HepG2 (cell line): Measurements from ENCODE around the gene RNASE8. TPM values are rescaled to one million over a fixed set of nuclear protein-coding genes. Genes with fewer than 3 reads are reported as not detected.
A peak's percentile ranks its signal among the peaks of the same experiment; 100 is the strongest.

ENCODE experiments used
- HHEX ChIP-seq: IDR thresholded peaks from 2 replicates; pipeline ENCODE4 v1.6.1; 2016; ENCODE audit warnings: control low read depth
- HMG20A ChIP-seq: IDR thresholded peaks from 2 replicates; pipeline ENCODE4 v1.6.1; 2016; ENCODE audit warnings: borderline replicate concordance
- JUN ChIP-seq: sonication (generic); formaldehyde crosslinking; IDR thresholded peaks from 2 replicates; pipeline ENCODE4 v1.4.0; 2020; ENCODE audit warnings: mild to moderate bottlenecking, missing genetic modification reagents
- MTA1 ChIP-seq: sonication (generic); formaldehyde crosslinking; IDR thresholded peaks from 2 replicates; pipeline ENCODE4 v1.4.0; 2020; ENCODE audit warnings: missing genetic modification reagents, mild to moderate bottlenecking, borderline replicate concordance
- MTF1 ChIP-seq: sonication (generic); formaldehyde crosslinking; IDR thresholded peaks from 2 replicates; pipeline ENCODE4 v1.5.0; 2020; ENCODE audit warnings: missing genetic modification reagents
- NBN ChIP-seq: fragments of 450-650 bp; conservative IDR thresholded peaks from 2 replicates; pipeline ENCODE4 v1.6.1; 2017
- ZNF33B ChIP-seq: sonication (generic); formaldehyde crosslinking; IDR thresholded peaks from 2 replicates; pipeline ENCODE4 v1.5.1; 2020; ENCODE audit warnings: mild to moderate bottlenecking, missing genetic modification reagents
- ZNF343 ChIP-seq: sonication (generic); formaldehyde crosslinking; IDR thresholded peaks from 2 replicates; pipeline ENCODE4 v1.4.0; 2020; ENCODE audit warnings: mild to moderate bottlenecking, missing genetic modification reagents
- ZNF567 ChIP-seq: sonication (generic); formaldehyde crosslinking; IDR thresholded peaks from 2 replicates; pipeline ENCODE4 v1.8.1; 2023; ENCODE audit warnings: mild to moderate bottlenecking, missing genetic modification reagents, borderline replicate concordance
- ZSCAN31 ChIP-seq: sonication (generic); formaldehyde crosslinking; IDR thresholded peaks from 2 replicates; pipeline ENCODE4 v1.5.0; 2020; ENCODE audit warnings: low read depth, mild to moderate bottlenecking, missing genetic modification reagents
- polyA plus RNA-seq, 8 experiments: library from polyadenylated mRNA; depleted of rRNA in 3 of 8; stranded (reverse) in 7 of 8; unstranded in 1 of 8; fragments of >200 nt; fragmentation: Illumina TruSeq in 4 of 8; extraction: Trizol in 4 of 8; gene quantifications; 2 replicates each; pipeline versions ENCODE4 v1.2.1 to v1.2.3, GENCODE V29; 2011 to 2016; ENCODE audit warnings: low read depth in 4 of 8, missing spikeins in 1 of 8, mixed read lengths in 1 of 8; ENCODE audit not compliant: insufficient read depth in 1 of 8
- total RNA-seq, 5 experiments: library from RNA; depleted of rRNA; stranded (reverse); fragments of >200 nt; fragmentation: Illumina TruSeq; extraction: Trizol; gene quantifications; 2 replicates each; pipeline ENCODE4 v1.2.3, GENCODE V29; 2016; ENCODE audit warnings: low read depth in 1 of 5
- TF ChIP-seq, protein P1 (sequence below): sonication (generic); formaldehyde crosslinking; IDR thresholded peaks from 2 replicates; pipeline ENCODE4; 2020; ENCODE audit warnings: missing genetic modification reagents, mild to moderate bottlenecking, borderline replicate concordance
- TF ChIP-seq, protein P2 (sequence below): sonication (generic); formaldehyde crosslinking; IDR thresholded peaks from 2 replicates; pipeline ENCODE4 v1.4.0; 2020; ENCODE audit warnings: mild to moderate bottlenecking, missing genetic modification reagents
- TF ChIP-seq, protein P3 (sequence below): sonication (generic); formaldehyde crosslinking; IDR thresholded peaks from 2 replicates; pipeline ENCODE4 v1.4.0; 2020; ENCODE audit warnings: missing genetic modification reagents, low read depth, mild to moderate bottlenecking, borderline replicate concordance
- TF ChIP-seq, protein P4 (sequence below): sonication (generic); formaldehyde crosslinking; IDR thresholded peaks from 2 replicates; pipeline ENCODE4 v1.4.0; 2020; ENCODE audit warnings: missing genetic modification reagents
- TF ChIP-seq, protein P5 (sequence below): sonication (generic); formaldehyde crosslinking; IDR thresholded peaks from 2 replicates; pipeline ENCODE4 v1.5.0; 2020; ENCODE audit warnings: mild to moderate bottlenecking, missing genetic modification reagents, moderate library complexity

The RNASE8 gene
- total and polyA plus RNA-seq, 2 of the 13 experiments (the other 11 are each of a cell fraction or from before 2014, with no cell fraction given), result not detected

DNA sequence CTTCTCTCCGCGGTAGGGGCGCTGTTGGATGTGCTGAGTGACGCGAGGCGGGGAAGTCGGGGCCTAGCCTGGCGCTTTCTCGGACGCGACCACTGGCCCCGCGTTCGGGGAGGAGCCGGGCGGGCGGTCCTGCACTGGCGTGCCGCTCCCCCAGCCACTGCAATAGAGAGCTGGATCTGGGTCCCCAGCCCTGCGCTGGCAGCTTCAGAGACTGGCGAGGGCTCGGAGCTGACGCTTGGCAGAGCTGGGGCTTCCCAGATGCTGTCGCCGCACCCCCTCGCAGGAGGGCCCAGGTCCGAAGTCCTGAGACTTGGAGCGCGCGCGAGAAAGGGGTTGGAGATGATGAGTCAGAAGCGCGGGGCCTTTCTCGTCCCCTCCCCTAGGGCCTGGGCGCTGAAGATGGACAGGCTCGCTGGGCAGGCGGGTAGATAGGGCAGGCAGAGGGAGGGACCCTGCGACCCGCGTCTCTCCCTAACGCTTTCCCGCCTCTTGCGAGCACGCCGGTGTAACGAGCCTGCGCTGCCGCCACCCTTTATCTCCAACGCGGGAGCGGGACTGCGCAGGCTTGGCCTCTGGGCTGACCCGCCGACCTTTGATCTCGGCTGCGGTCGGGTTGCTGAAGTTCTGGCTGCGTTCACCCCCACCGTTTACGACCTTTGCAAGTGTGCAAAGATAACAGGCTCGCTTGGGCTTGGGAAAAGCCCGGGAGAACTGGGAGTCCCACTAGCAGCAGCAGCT, 46.3 kb downstream of the RNASE8 start (continued):
- TF ChIP-seq, protein P1, sequence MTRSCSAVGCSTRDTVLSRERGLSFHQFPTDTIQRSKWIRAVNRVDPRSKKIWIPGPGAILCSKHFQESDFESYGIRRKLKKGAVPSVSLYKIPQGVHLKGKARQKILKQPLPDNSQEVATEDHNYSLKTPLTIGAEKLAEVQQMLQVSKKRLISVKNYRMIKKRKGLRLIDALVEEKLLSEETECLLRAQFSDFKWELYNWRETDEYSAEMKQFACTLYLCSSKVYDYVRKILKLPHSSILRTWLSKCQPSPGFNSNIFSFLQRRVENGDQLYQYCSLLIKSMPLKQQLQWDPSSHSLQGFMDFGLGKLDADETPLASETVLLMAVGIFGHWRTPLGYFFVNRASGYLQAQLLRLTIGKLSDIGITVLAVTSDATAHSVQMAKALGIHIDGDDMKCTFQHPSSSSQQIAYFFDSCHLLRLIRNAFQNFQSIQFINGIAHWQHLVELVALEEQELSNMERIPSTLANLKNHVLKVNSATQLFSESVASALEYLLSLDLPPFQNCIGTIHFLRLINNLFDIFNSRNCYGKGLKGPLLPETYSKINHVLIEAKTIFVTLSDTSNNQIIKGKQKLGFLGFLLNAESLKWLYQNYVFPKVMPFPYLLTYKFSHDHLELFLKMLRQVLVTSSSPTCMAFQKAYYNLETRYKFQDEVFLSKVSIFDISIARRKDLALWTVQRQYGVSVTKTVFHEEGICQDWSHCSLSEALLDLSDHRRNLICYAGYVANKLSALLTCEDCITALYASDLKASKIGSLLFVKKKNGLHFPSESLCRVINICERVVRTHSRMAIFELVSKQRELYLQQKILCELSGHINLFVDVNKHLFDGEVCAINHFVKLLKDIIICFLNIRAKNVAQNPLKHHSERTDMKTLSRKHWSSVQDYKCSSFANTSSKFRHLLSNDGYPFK (CRISPR knock-in tag), result peak; percentile 96; the same call in 1 of the 2 replicates
- TF ChIP-seq HMG20A (CRISPR knock-in tag) (peak; percentile 18), ZNF343 (CRISPR knock-in tag) (peak; percentile 95; the same call in 1 of the 2 replicates), ZNF567 (CRISPR knock-in tag) (peak; percentile 96), MTF1 (CRISPR knock-in tag) (no peak; the same call in 1 of the 2 replicates), HHEX (peak; percentile 54; the same call in 1 of the 2 replicates), ZNF33B (CRISPR knock-in tag) (peak; percentile 70), ZSCAN31 (CRISPR knock-in tag) (peak; percentile 100), JUN (peak; percentile 98), NBN (no peak), MTA1 (CRISPR knock-in tag) (peak; percentile 98)
- TF ChIP-seq, protein P2, sequence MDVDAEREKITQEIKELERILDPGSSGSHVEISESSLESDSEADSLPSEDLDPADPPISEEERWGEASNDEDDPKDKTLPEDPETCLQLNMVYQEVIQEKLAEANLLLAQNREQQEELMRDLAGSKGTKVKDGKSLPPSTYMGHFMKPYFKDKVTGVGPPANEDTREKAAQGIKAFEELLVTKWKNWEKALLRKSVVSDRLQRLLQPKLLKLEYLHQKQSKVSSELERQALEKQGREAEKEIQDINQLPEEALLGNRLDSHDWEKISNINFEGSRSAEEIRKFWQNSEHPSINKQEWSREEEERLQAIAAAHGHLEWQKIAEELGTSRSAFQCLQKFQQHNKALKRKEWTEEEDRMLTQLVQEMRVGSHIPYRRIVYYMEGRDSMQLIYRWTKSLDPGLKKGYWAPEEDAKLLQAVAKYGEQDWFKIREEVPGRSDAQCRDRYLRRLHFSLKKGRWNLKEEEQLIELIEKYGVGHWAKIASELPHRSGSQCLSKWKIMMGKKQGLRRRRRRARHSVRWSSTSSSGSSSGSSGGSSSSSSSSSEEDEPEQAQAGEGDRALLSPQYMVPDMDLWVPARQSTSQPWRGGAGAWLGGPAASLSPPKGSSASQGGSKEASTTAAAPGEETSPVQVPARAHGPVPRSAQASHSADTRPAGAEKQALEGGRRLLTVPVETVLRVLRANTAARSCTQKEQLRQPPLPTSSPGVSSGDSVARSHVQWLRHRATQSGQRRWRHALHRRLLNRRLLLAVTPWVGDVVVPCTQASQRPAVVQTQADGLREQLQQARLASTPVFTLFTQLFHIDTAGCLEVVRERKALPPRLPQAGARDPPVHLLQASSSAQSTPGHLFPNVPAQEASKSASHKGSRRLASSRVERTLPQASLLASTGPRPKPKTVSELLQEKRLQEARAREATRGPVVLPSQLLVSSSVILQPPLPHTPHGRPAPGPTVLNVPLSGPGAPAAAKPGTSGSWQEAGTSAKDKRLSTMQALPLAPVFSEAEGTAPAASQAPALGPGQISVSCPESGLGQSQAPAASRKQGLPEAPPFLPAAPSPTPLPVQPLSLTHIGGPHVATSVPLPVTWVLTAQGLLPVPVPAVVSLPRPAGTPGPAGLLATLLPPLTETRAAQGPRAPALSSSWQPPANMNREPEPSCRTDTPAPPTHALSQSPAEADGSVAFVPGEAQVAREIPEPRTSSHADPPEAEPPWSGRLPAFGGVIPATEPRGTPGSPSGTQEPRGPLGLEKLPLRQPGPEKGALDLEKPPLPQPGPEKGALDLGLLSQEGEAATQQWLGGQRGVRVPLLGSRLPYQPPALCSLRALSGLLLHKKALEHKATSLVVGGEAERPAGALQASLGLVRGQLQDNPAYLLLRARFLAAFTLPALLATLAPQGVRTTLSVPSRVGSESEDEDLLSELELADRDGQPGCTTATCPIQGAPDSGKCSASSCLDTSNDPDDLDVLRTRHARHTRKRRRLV (CRISPR knock-in tag), result peak; percentile 97
- TF ChIP-seq, protein P3, sequence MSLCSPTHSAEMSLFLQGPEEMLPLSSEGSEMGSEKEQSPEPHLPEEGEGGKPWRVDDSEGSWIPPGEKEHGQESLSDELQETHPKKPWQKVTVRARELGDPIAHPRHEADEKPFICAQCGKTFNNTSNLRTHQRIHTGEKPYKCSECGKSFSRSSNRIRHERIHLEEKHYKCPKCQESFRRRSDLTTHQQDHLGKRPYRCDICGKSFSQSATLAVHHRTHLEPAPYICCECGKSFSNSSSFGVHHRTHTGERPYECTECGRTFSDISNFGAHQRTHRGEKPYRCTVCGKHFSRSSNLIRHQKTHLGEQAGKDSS, result peak; percentile 91; the same call in 1 of the 2 replicates
- TF ChIP-seq, protein P4, sequence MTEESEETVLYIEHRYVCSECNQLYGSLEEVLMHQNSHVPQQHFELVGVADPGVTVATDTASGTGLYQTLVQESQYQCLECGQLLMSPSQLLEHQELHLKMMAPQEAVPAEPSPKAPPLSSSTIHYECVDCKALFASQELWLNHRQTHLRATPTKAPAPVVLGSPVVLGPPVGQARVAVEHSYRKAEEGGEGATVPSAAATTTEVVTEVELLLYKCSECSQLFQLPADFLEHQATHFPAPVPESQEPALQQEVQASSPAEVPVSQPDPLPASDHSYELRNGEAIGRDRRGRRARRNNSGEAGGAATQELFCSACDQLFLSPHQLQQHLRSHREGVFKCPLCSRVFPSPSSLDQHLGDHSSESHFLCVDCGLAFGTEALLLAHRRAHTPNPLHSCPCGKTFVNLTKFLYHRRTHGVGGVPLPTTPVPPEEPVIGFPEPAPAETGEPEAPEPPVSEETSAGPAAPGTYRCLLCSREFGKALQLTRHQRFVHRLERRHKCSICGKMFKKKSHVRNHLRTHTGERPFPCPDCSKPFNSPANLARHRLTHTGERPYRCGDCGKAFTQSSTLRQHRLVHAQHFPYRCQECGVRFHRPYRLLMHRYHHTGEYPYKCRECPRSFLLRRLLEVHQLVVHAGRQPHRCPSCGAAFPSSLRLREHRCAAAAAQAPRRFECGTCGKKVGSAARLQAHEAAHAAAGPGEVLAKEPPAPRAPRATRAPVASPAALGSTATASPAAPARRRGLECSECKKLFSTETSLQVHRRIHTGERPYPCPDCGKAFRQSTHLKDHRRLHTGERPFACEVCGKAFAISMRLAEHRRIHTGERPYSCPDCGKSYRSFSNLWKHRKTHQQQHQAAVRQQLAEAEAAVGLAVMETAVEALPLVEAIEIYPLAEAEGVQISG (CRISPR knock-in tag), result peak; percentile 94
- TF ChIP-seq, protein P5, sequence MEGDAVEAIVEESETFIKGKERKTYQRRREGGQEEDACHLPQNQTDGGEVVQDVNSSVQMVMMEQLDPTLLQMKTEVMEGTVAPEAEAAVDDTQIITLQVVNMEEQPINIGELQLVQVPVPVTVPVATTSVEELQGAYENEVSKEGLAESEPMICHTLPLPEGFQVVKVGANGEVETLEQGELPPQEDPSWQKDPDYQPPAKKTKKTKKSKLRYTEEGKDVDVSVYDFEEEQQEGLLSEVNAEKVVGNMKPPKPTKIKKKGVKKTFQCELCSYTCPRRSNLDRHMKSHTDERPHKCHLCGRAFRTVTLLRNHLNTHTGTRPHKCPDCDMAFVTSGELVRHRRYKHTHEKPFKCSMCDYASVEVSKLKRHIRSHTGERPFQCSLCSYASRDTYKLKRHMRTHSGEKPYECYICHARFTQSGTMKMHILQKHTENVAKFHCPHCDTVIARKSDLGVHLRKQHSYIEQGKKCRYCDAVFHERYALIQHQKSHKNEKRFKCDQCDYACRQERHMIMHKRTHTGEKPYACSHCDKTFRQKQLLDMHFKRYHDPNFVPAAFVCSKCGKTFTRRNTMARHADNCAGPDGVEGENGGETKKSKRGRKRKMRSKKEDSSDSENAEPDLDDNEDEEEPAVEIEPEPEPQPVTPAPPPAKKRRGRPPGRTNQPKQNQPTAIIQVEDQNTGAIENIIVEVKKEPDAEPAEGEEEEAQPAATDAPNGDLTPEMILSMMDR (CRISPR knock-in tag), result peak; percentile 95
